K562 (cell line): Measurements from ENCODE around the gene ABAT. TPM values are rescaled to one million over a fixed set of nuclear protein-coding genes. Genes with fewer than 3 reads are reported as not detected.

Experiments
- ATAC-seq: fragments of 200-7000 bp; cut with Tn5 transposase; 3 replicates; pipeline ENCODE4 v1.9.1; 2020; ENCODE audit warnings: moderate library complexity
- BruUV-seq: library from RNA; stranded (reverse); fragments of 400-500 nt; replicated peaks from 2 replicates; lab custom pipeline; 2021; lab: Mats Ljungman, UMichigan
- CTCF ChIA-PET: fragments of 300-600 bp; formaldehyde crosslinking; extraction: SDS; loops from one replicate; lab custom pipeline; 2021; ENCODE audit warnings: low intra/inter-chr PET ratio; lab: Yijun Ruan, JAX
- POLR2A ChIA-PET: fragments of 300-600, 350-650 bp; sonication (Branson Sonifier 250); formaldehyde crosslinking; extraction: SDS; loops from one replicate; lab custom pipeline; 2021; ENCODE audit warnings: antibody characterized with exemption, inconsistent platforms; lab: Yijun Ruan, JAX
- DNase-seq, 4 experiments: peaks; one replicate each; pipeline versions ENCODE4 v3.0.0 to v3.0.0-alpha.2; 2011 to 2018; ENCODE audit warnings: low spot score in 3 of 4, mixed read lengths in 3 of 4; ENCODE audit errors: extremely low read depth in 1 of 4
- FAIRE-seq: peaks from 2 replicates; lab custom pipeline; 2011; peaks lifted over from hg19 to GRCh38; lab: Jason Lieb, UNC
- H2AFZ ChIP-seq: 2 replicates; pipeline ENCODE4 v1.6.0; 2011; ENCODE audit warnings: low read depth, low read length, control low read depth, inconsistent platforms
- H3K27ac ChIP-seq: fragments of 200-600 bp; 3 replicates; pipeline ENCODE4 v1.8.0; 2011; ENCODE audit warnings: low read depth, mild to moderate bottlenecking, control low read depth, inconsistent platforms, low read length, moderate library complexity, mixed read lengths; ENCODE audit errors: extremely low read depth
- H3K27me3 ChIP-seq, 2 experiments: fragments of 300-600 bp in 1 of 2; 2 replicates in 1 of 2; 3 replicates in 1 of 2; pipeline versions ENCODE4 v1.6.0 to v1.8.0; 2011; ENCODE audit warnings: inconsistent platforms in 2 of 2, low read length in 2 of 2, mild to moderate bottlenecking in 1 of 2, mixed read lengths in 1 of 2, moderate library complexity in 1 of 2; ENCODE audit not compliant: control insufficient read depth in 2 of 2, insufficient read depth in 2 of 2
- H3K36me3 ChIP-seq: fragments of 300-600 bp; 3 replicates; pipeline ENCODE4 v1.8.0; 2011; ENCODE audit warnings: mild to moderate bottlenecking, low read length, inconsistent platforms; ENCODE audit not compliant: control insufficient read depth, insufficient read depth
- H3K4me1 ChIP-seq, 2 experiments: fragments of 200-600 bp in 1 of 2; replicated peaks in 1 of 2; 2 replicates in 1 of 2; 3 replicates in 1 of 2; pipeline versions ENCODE4 v1.5.1 to v1.8.0; 2011; ENCODE audit warnings: inconsistent platforms in 2 of 2, low read length in 2 of 2, mild to moderate bottlenecking in 1 of 2, mixed read lengths in 1 of 2, moderate library complexity in 1 of 2; ENCODE audit not compliant: control insufficient read depth in 2 of 2, insufficient read depth in 2 of 2
- H3K4me2 ChIP-seq: 2 replicates; pipeline ENCODE4 v1.6.1; 2011; ENCODE audit warnings: low read length, control low read depth, inconsistent platforms, mixed read lengths; ENCODE audit not compliant: insufficient read depth
- H3K4me3 ChIP-seq: fragments of 200-600 bp; sonication (generic), shearing (Covaris generic); 2 replicates; pipeline ENCODE4 v1.5.1; 2016; ENCODE audit warnings: control low read depth, inconsistent platforms
- H3K79me2 ChIP-seq: fragments of 200-600 bp; 3 replicates; pipeline ENCODE4 v1.8.0; 2011; ENCODE audit warnings: low read length, inconsistent platforms; ENCODE audit not compliant: control insufficient read depth, insufficient read depth
- H3K9ac ChIP-seq, 2 experiments: 2 replicates each; pipeline versions ENCODE4 v1.6.0 to v1.6.1; 2011; ENCODE audit warnings: low read depth in 2 of 2, low read length in 2 of 2, control low read depth in 1 of 2, inconsistent platforms in 1 of 2, mild to moderate bottlenecking in 1 of 2, mixed read lengths in 1 of 2; ENCODE audit not compliant: insufficient read depth in 1 of 2
- H3K9me1 ChIP-seq: one replicate; pipeline ENCODE4 v1.6.0; 2011; ENCODE audit warnings: inconsistent platforms, mild to moderate bottlenecking, low read length, moderate library complexity; ENCODE audit not compliant: control insufficient read depth, insufficient read depth
- H3K9me3 ChIP-seq: replicated peaks from 2 replicates; pipeline ENCODE4 v1.5.1; 2011; ENCODE audit warnings: low read depth, low read length, inconsistent platforms; ENCODE audit not compliant: control insufficient read depth, insufficient read depth
- H4K20me1 ChIP-seq: replicated peaks from 2 replicates; pipeline ENCODE4 v1.6.1; 2011; ENCODE audit warnings: low read length, inconsistent platforms, mixed read lengths; ENCODE audit not compliant: control insufficient read depth, insufficient read depth
- BMI1 ChIP-seq: fragments of 150-350 bp; IDR thresholded peaks from 2 replicates; pipeline ENCODE4 v1.6.1; 2014; ENCODE audit warnings: low read length
- CHAMP1 ChIP-seq: fragments of 450-650 bp; IDR thresholded peaks from 2 replicates; pipeline ENCODE4 v1.6.1; 2016; ENCODE audit warnings: mild to moderate bottlenecking
- HMG20A ChIP-seq: fragments of 450-650 bp; formaldehyde crosslinking; conservative IDR thresholded peaks from 2 replicates; pipeline ENCODE4 v1.4.0; 2020; ENCODE audit warnings: mild to moderate bottlenecking, mixed read lengths
- NCOR1 ChIP-seq: fragments of 450-650 bp; IDR thresholded peaks from 2 replicates; pipeline ENCODE4 v1.6.1; 2016; ENCODE audit warnings: mild to moderate bottlenecking, moderate library complexity
- ZNF282 ChIP-seq: sonication (generic); formaldehyde crosslinking; IDR thresholded peaks from 2 replicates; pipeline ENCODE4 v1.8.1; 2023; ENCODE audit warnings: missing genetic modification reagents
- ZNF318 ChIP-seq, 2 experiments: fragments of 450-650 bp; IDR thresholded peaks; 2 replicates each; pipeline ENCODE4 v1.6.1; 2016; ENCODE audit warnings: mild to moderate bottlenecking in 2 of 2, borderline replicate concordance in 1 of 2, low read depth in 1 of 2, moderate library complexity in 1 of 2
- ZNF395 ChIP-seq: fragments of 200-800 bp; sonication (Bioruptor generic); IDR thresholded peaks from 2 replicates; pipeline ENCODE4 v1.6.1; 2017; ENCODE audit warnings: missing genetic modification characterization, missing compliant biosample characterization
- ZNF639 ChIP-seq, 2 experiments: fragments of 200-800 bp in 1 of 2; sonication (Bioruptor generic) in 1 of 2; sonication (generic) in 1 of 2; formaldehyde crosslinking in 1 of 2; IDR thresholded peaks in 1 of 2; conservative IDR thresholded peaks in 1 of 2; 2 replicates each; pipeline versions ENCODE4 v1.5.0 to v1.6.1; 2016 to 2020; ENCODE audit warnings: missing compliant biosample characterization in 1 of 2, missing genetic modification characterization in 1 of 2, missing genetic modification reagents in 1 of 2
- WGBS: fragments of 100-300 bp; shearing (Covaris generic); methylation state at CpG from one replicate; pipeline ENCODE4 v1.1.6; 2016; ENCODE audit warnings: low coverage, mixed read lengths; ENCODE audit not compliant: insufficient coverage; ENCODE audit errors: missing lambda C conversion rate; 5-methylcytosine and 5-hydroxymethylcytosine counted together
- in situ Hi-C: fragments of 300-500 bp; cut with MboI; formaldehyde crosslinking; loops from 4 replicates; pipeline ENCODE4 v1.15.0; 2018; ENCODE audit warnings: inconsistent platforms, mixed read lengths
- intact Hi-C: fragments of 100-400 bp; cut with micrococcal nuclease; formaldehyde crosslinking; loops from 2 replicates; pipeline ENCODE4 v1.14.2; 2022
- polyA plus RNA-seq, 8 experiments: library from polyadenylated mRNA; depleted of rRNA in 4 of 8; stranded (reverse) in 5 of 8; unstranded in 3 of 8; fragments of >200 nt; fragmentation: Nextera tagmentation in 2 of 8; fragmentation: Illumina TruSeq in 1 of 8; extraction: Ambion mirVana in 2 of 8; extraction: Trizol in 1 of 8; gene quantifications; 2 replicates each; pipeline versions ENCODE4 v1.2.1 to v1.2.3, GENCODE V29; 2011 to 2014; ENCODE audit warnings: inconsistent platforms in 1 of 8, missing spikeins in 1 of 8
- total RNA-seq, 7 experiments: library from RNA; depleted of rRNA in 6 of 7; stranded (reverse); fragments of >200 nt in 6 of 7; fragmentation: Illumina TruSeq in 2 of 7; extraction: Trizol in 2 of 7; gene quantifications; 2 replicates each; pipeline versions ENCODE4 v1.2.1 to v1.2.3, GENCODE V29; 2011 to 2021; ENCODE audit warnings: low replicate concordance in 1 of 7

The ABAT gene
- total and polyA plus RNA-seq, 9 of the 15 experiments (the other 6 are each of a cell fraction or from before 2014, with no cell fraction given), result 0.01 to 0.49 (median 0.10) TPM

- in situ Hi-C loops (no loop called here), intact Hi-C loops (no loop called here)
- Histone ChIP-seq H3K36me3 (no peaks in the 10 kb centered on the region), H3K27me3 (peaks cover 20 to 54% of the 10 kb centered on the region in 2 experiments; a peak in 4 of 5 replicates), H3K4me3 (no peak overlapping the region), H4K20me1 (no peaks in the 10 kb centered on the region), H3K79me2 (no peaks in the 10 kb centered on the region), H3K9me1 (no peaks in the 10 kb centered on the region), H3K4me1 (no peaks in the 10 kb centered on the region), H3K27ac (no peak overlapping the region), H2AFZ (no peak overlapping the region), H3K9ac (no peak overlapping the region), H3K9me3 (no peaks in the 10 kb centered on the region), H3K4me2 (no peak overlapping the region)
- BruUV-seq, result no TSS peak
- ATAC-seq (no peak), DNase-seq (no peak), FAIRE-seq (no peak)
- POLR2A ChIA-PET, result no interaction called here
- CTCF ChIA-PET, result no interaction called here
- 8% methylated on average over 14 of the region's 14 CpGs for WGBS
- TF ChIP-seq NCOR1 (no peak), ZNF639 (CRISPR knock-in tag; conservative IDR thresholded peaks at IDR 0.05 in 1 of 2, IDR thresholded peaks at IDR 0.05 in 1 of 2) (no peak), HMG20A (CRISPR knock-in tag) (no peak), ZNF318 (IDR thresholded peaks at IDR 0.05; ENCODE audit: borderline replicate concordance in 1 of 2, low read depth in 1 of 2) (no peak), ZNF282 (no peak), ZNF395 (no peak), BMI1 (no peak), CHAMP1 (no peak)
Observed at GRCh38 chr16:8714807-8715206, 40.4 kb downstream of the ABAT start.
